T-helper 1 cell treated with Interleukin-12 subunit alpha and Interleukin-12 subunit beta and Interleukin-4 antibody, amounts not matched to agents 30 ng/mL and 1 ng/mL, for 36 hours (primary cell): Measurements from ENCODE around the gene TBXA2R. TPM values are rescaled to one million over a fixed set of nuclear protein-coding genes. Genes with fewer than 3 reads are reported as not detected.
"Not testable (repeated sequence)": the region's sequence is repeated elsewhere in the genome, so short reads cannot be mapped to it uniquely, and the experiment has no call there.

ENCODE experiments used
- intact Hi-C: fragments of 100-400 bp; cut with micrococcal nuclease; formaldehyde crosslinking; loops from one replicate; pipeline ENCODE4 v1.15.1; 2024
- total RNA-seq: library from RNA; stranded (reverse); gene quantifications from 2 replicates; pipeline ENCODE4 v1.2.3, GENCODE V29; 2022

Gene TBXA2R
- total RNA-seq: 0.39 and 1.1 TPM in 2 replicates

GRCh38 chr19:3606690-3607289 is at the start of gene TBXA2R:
Gene TBXA2R, minus strand, starts transcription at chr19:3606875. Its CDS starts 6,241 bp downstream, at chr19:3600634.
- intact Hi-C loops: loop anchor here (5.0 kb wide), 1 partner anchor 34 kb away; the partner anchor contains the start of gene HMG20B

GRCh38 chr19:3656073-3656746 is 49.5 kb upstream of the TBXA2R start:
- intact Hi-C loops: no loop called here

GRCh38 chr19:3655402-3656072 is 48.9 kb upstream of the TBXA2R start:
- intact Hi-C loops: no loop called here

- intact Hi-C loops: no loop called here
Observed at GRCh38 chr19:3653865-3654513, 47.3 kb upstream of the TBXA2R start.

- intact Hi-C loops: no loop called here
Observed at GRCh38 chr19:3653081-3653795, 46.6 kb upstream of the TBXA2R start.

GRCh38 chr19:3652422-3652821 is 45.7 kb upstream of the TBXA2R start:
- intact Hi-C loops: no loop called here

- intact Hi-C loops: no loop called here
Observed at GRCh38 chr19:3651684-3652083, 45.0 kb upstream of the TBXA2R start.

- intact Hi-C loops: no loop called here
Observed at GRCh38 chr19:3649888-3650287, 43.2 kb upstream of the TBXA2R start.

GRCh38 chr19:3648037-3648905 is 41.6 kb upstream of the TBXA2R start:
- intact Hi-C loops: no loop called here

- intact Hi-C loops: not testable (repeated sequence)
Observed at GRCh38 chr19:3647102-3647501, 40.4 kb upstream of the TBXA2R start.

GRCh38 chr19:3646336-3647092 is 39.8 kb upstream of the TBXA2R start:
- intact Hi-C loops: no loop called here

GRCh38 chr19:3645726-3646125 is 39.1 kb upstream of the TBXA2R start:
- intact Hi-C loops: no loop called here

- intact Hi-C loops: no loop called here
Observed at GRCh38 chr19:3645067-3645396, 38.4 kb upstream of the TBXA2R start.

- intact Hi-C loops: no loop called here
Observed at GRCh38 chr19:3644351-3645066, 37.8 kb upstream of the TBXA2R start.

GRCh38 chr19:3643674-3644313 is 37.1 kb upstream of the TBXA2R start:
- intact Hi-C loops: no loop called here

GRCh38 chr19:3642987-3643673 is 36.5 kb upstream of the TBXA2R start:
- intact Hi-C loops: no loop called here

- intact Hi-C loops: no loop called here
Observed at GRCh38 chr19:3642296-3642695, 35.6 kb upstream of the TBXA2R start.
